KMS-11 (cell line): Measurements from ENCODE around the gene UBE4B.

Experiments
- H2AFZ ChIP-seq: fragments of 200-600 bp; sonication (generic); 2 replicates; pipeline ENCODE4 v1.6.1; 2016; ENCODE audit warnings: antibody characterized with exemption, mixed run types, low read depth
- H3K27ac ChIP-seq: fragments of 200-600 bp; sonication (generic); 2 replicates; pipeline ENCODE4 v1.6.1; 2016; ENCODE audit warnings: mild to moderate bottlenecking, mixed run types
- H3K27me3 ChIP-seq: fragments of 200-600 bp; sonication (generic); 2 replicates; pipeline ENCODE4 v1.6.1; 2017; ENCODE audit warnings: mild to moderate bottlenecking, low read depth, mixed run types, moderate library complexity; ENCODE audit not compliant: insufficient read depth
- H3K36me3 ChIP-seq: fragments of 200-600 bp; sonication (generic); 2 replicates; pipeline ENCODE4 v1.6.1; 2017; ENCODE audit warnings: mild to moderate bottlenecking, mixed run types; ENCODE audit not compliant: insufficient read depth
- H3K4me1 ChIP-seq: fragments of 200-600 bp; sonication (generic); 2 replicates; pipeline ENCODE4 v1.6.1; 2016; ENCODE audit warnings: mild to moderate bottlenecking, low read depth, mixed run types; ENCODE audit not compliant: poor library complexity, severe bottlenecking
- H3K4me2 ChIP-seq: fragments of 200-600 bp; sonication (generic); 2 replicates; pipeline ENCODE4 v1.7.0; 2016; ENCODE audit warnings: mild to moderate bottlenecking, mixed run types
- H3K4me3 ChIP-seq: fragments of 200-600 bp; sonication (generic); IDR thresholded peaks from 2 replicates; pipeline ENCODE4 v1.6.1; 2017; ENCODE audit warnings: low read depth, low read length, mixed read lengths; ENCODE audit not compliant: insufficient read depth
- H3K79me2 ChIP-seq: fragments of 200-600 bp; sonication (generic); 2 replicates; pipeline ENCODE4 v1.6.1; 2016; ENCODE audit warnings: low read depth, mixed run types; ENCODE audit not compliant: insufficient read depth
- H3K9ac ChIP-seq: fragments of 200-600 bp; sonication (generic); 2 replicates; pipeline ENCODE4 v1.6.1; 2016; ENCODE audit warnings: mild to moderate bottlenecking, mixed run types
- H4K20me1 ChIP-seq: fragments of 200-600 bp; sonication (generic); 2 replicates; pipeline ENCODE4 v1.6.1; 2016; ENCODE audit warnings: mild to moderate bottlenecking, mixed run types; ENCODE audit not compliant: insufficient read depth
- CTCF ChIP-seq: fragments of 200-600 bp; sonication (generic); conservative IDR thresholded peaks from 2 replicates; pipeline ENCODE4 v1.6.1; 2017; ENCODE audit warnings: low read depth, mild to moderate bottlenecking, antibody characterized with exemption, low read length, moderate library complexity, mixed read lengths

The UBE4B gene

GRCh38 chr1:10185759-10186158, 153.0 kb downstream of the UBE4B start:
- no peak overlapping the region for H3K4me2 ChIP-seq
- H3K27ac ChIP-seq = no peak overlapping the region
- no peak overlapping the region for H2AFZ ChIP-seq
- no peaks in the 10 kb centered on the region for H4K20me1 ChIP-seq
- H3K27me3 ChIP-seq = no peaks in the 10 kb centered on the region
- peaks cover 21% of the 10 kb centered on the region for H3K4me1 ChIP-seq
- no peak for TF ChIP-seq CTCF
- H3K36me3 ChIP-seq = no peaks in the 10 kb centered on the region
- H3K79me2 ChIP-seq = no peaks in the 10 kb centered on the region
- H3K4me3 ChIP-seq = no peak overlapping the region
- H3K9ac ChIP-seq = no peak overlapping the region

- no peak overlapping the region for H3K9ac ChIP-seq
- no peaks in the 10 kb centered on the region for H3K27me3 ChIP-seq
- no peak overlapping the region for H3K4me3 ChIP-seq
- H3K4me2 ChIP-seq = no peak overlapping the region
- H3K4me1 ChIP-seq = peaks cover 21% of the 10 kb centered on the region
- no peak overlapping the region for H3K27ac ChIP-seq
- no peak overlapping the region for H2AFZ ChIP-seq
- H3K36me3 ChIP-seq = no peaks in the 10 kb centered on the region
- no peak for TF ChIP-seq CTCF
- H3K79me2 ChIP-seq = no peaks in the 10 kb centered on the region
- no peaks in the 10 kb centered on the region for H4K20me1 ChIP-seq
Measured at GRCh38 chr1:10186331-10187025, 153.7 kb downstream of the UBE4B start.

GRCh38 chr1:10187026-10187334, 154.2 kb downstream of the UBE4B start:
- no peaks in the 10 kb centered on the region for H3K27me3 ChIP-seq
- H3K4me1 ChIP-seq = peaks cover 21% of the 10 kb centered on the region

GRCh38 chr1:10188133-10188650, 155.4 kb downstream of the UBE4B start:
- H3K9ac ChIP-seq = no peak overlapping the region
- no peak overlapping the region for H3K4me3 ChIP-seq
- H3K27me3 ChIP-seq = no peaks in the 10 kb centered on the region
- no peak overlapping the region for H3K4me2 ChIP-seq
- H3K4me1 ChIP-seq = peaks cover 21% of the 10 kb centered on the region
- no peaks in the 10 kb centered on the region for H3K79me2 ChIP-seq
- no peaks in the 10 kb centered on the region for H3K36me3 ChIP-seq
- TF ChIP-seq CTCF = no peak
- H2AFZ ChIP-seq = no peak overlapping the region
- no peak overlapping the region for H3K27ac ChIP-seq
- no peaks in the 10 kb centered on the region for H4K20me1 ChIP-seq

More at GRCh38 chr1:10187026-10187334, 154.2 kb downstream of the UBE4B start:
- Histone ChIP-seq H3K27ac (no peak overlapping the region), H3K4me2 (no peak overlapping the region), H3K36me3 (no peaks in the 10 kb centered on the region), H4K20me1 (no peaks in the 10 kb centered on the region), H3K4me3 (no peak overlapping the region), H2AFZ (no peak overlapping the region), H3K79me2 (no peaks in the 10 kb centered on the region), H3K9ac (no peak overlapping the region)
- no peak for TF ChIP-seq CTCF
